ENCODE data around the gene CD300LD.
"Not testable (repeated sequence)": the region's sequence is repeated elsewhere in the genome, so short reads cannot be mapped to it uniquely, and the experiment has no call there.

The CD300LD gene

GRCh38 chr17:74558882-74559519, 33.1 kb downstream of the CD300LD start:
- no peak overlapping the region for H3K4me3 ChIP-seq (ENCODE audit: low read depth, low read length)
- TF ChIP-seq CTCF (IDR thresholded peaks at IDR 0.05; ENCODE audit: low read depth, low read length) = no peak
- in situ Hi-C loops (cut with HindIII; ENCODE audit: low sequenced_read_pairs) = no loop called here
- DNase-seq (ENCODE audit: low read depth, low spot score) = no peak

GRCh38 chr17:74558402-74558801, 33.7 kb downstream of the CD300LD start:
- DNase-seq (ENCODE audit: low read depth, low spot score); H3K4me3 ChIP-seq (ENCODE audit: low read depth, low read length); in situ Hi-C loops (cut with HindIII; ENCODE audit: low sequenced_read_pairs): not testable (repeated sequence)

- H3K4me3 ChIP-seq (ENCODE audit: low read depth, low read length) = no peak overlapping the region
- DNase-seq (ENCODE audit: low read depth, low spot score) = no peak
- in situ Hi-C loops (cut with HindIII; ENCODE audit: low sequenced_read_pairs) = no loop called here
- no peak for TF ChIP-seq CTCF (IDR thresholded peaks at IDR 0.05; ENCODE audit: low read depth, low read length)
Measured at GRCh38 chr17:74555427-74555940, 36.6 kb downstream of the CD300LD start.

- H3K4me3 ChIP-seq (ENCODE audit: low read depth, low read length) = no peak overlapping the region
- in situ Hi-C loops (cut with HindIII; ENCODE audit: low sequenced_read_pairs) = no loop called here
- no peak for TF ChIP-seq CTCF (IDR thresholded peaks at IDR 0.05; ENCODE audit: low read depth, low read length)
- no peak for DNase-seq (ENCODE audit: low read depth, low spot score)
Measured at GRCh38 chr17:74554909-74555308, 37.2 kb downstream of the CD300LD start.

- DNase-seq (ENCODE audit: low read depth, low spot score) = no peak
- in situ Hi-C loops (cut with HindIII; ENCODE audit: low sequenced_read_pairs) = no loop called here
- no peak for TF ChIP-seq CTCF (IDR thresholded peaks at IDR 0.05; ENCODE audit: low read depth, low read length)
- no peak overlapping the region for H3K4me3 ChIP-seq (ENCODE audit: low read depth, low read length)
Measured at GRCh38 chr17:74552037-74552436, 40.0 kb downstream of the CD300LD start.

- no peak overlapping the region for H3K4me3 ChIP-seq (ENCODE audit: low read depth, low read length)
- in situ Hi-C loops (cut with HindIII; ENCODE audit: low sequenced_read_pairs) = no loop called here
- DNase-seq (ENCODE audit: low read depth, low spot score) = no peak
- TF ChIP-seq CTCF (IDR thresholded peaks at IDR 0.05; ENCODE audit: low read depth, low read length) = no peak
Measured at GRCh38 chr17:74550602-74551001, 41.5 kb downstream of the CD300LD start.

- in situ Hi-C loops (cut with HindIII; ENCODE audit: low sequenced_read_pairs) = no loop called here
- no peak for TF ChIP-seq CTCF (IDR thresholded peaks at IDR 0.05; ENCODE audit: low read depth, low read length)
Measured at GRCh38 chr17:74549343-74549742, 42.7 kb downstream of the CD300LD start.

More at GRCh38 chr17:74549343-74549742, 42.7 kb downstream of the CD300LD start:
- H3K4me3 ChIP-seq (ENCODE audit: low read depth, low read length) = no peak overlapping the region
- DNase-seq (ENCODE audit: low read depth, low spot score) = no peak
